IPS-15b (cell line): ENCODE data around the gene PLD4.
"Not testable (repeated sequence)": the region's sequence is repeated elsewhere in the genome, so short reads cannot be mapped to it uniquely, and the experiment has no call there.

Experiments used
- H3K27me3 ChIP-seq: one replicate; pipeline ENCODE4 v1.6.1; 2013; ENCODE audit warnings: low read length; ENCODE audit not compliant: control insufficient read depth, insufficient read depth
- H3K36me3 ChIP-seq: one replicate; pipeline ENCODE4 v1.6.1; 2013; ENCODE audit warnings: low read length; ENCODE audit not compliant: control insufficient read depth, insufficient read depth
- H3K4me1 ChIP-seq: one replicate; pipeline ENCODE4 v1.6.1; 2013; ENCODE audit warnings: mild to moderate bottlenecking, low read length; ENCODE audit not compliant: control insufficient read depth, insufficient read depth
- H3K4me3 ChIP-seq: one replicate; pipeline ENCODE4 v1.5.1; 2013; ENCODE audit warnings: low read depth, low read length
- H3K9ac ChIP-seq: one replicate; pipeline ENCODE4 v1.6.1; 2013; ENCODE audit warnings: low read depth, mild to moderate bottlenecking, low read length
- H3K9me3 ChIP-seq: one replicate; pipeline ENCODE4 v1.6.1; 2013; ENCODE audit warnings: mild to moderate bottlenecking, low read length; ENCODE audit not compliant: control insufficient read depth, insufficient read depth

Gene PLD4

GRCh38 chr14:104912053-104912452 lies 12.6 kb upstream of the PLD4 start:
- no peaks in the 10 kb centered on the region for H3K36me3 ChIP-seq
- no peaks in the 10 kb centered on the region for H3K9me3 ChIP-seq
- no peaks in the 10 kb centered on the region for H3K4me1 ChIP-seq
- no peak overlapping the region for H3K4me3 ChIP-seq
- no peak overlapping the region for H3K9ac ChIP-seq
- H3K27me3 ChIP-seq, result peaks cover 6% of the 10 kb centered on the region

DNA sequence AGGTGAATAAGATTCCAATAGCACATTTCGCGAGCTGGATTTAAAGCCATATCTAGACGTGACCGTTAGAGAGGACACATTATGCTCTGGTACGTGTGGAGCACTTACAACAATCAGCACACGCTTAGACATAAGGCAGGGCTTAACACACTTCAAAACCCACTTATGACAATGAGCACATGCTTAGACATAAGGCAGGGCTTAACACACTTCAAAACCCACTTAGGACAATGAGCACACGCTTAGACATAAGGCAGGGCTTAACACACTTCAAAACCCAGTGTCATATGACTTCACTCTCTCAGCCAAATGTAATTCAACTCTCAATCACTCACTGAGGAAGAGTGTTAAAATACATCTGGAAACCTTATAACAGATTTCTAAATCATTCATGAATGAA lies 11.2 kb upstream of the PLD4 start:
- no peak overlapping the region for H3K9ac ChIP-seq
- no peak overlapping the region for H3K4me3 ChIP-seq
- no peaks in the 10 kb centered on the region for H3K4me1 ChIP-seq
- no peaks in the 10 kb centered on the region for H3K9me3 ChIP-seq
- H3K27me3 ChIP-seq, result no peaks in the 10 kb centered on the region
- no peaks in the 10 kb centered on the region for H3K36me3 ChIP-seq

DNA sequence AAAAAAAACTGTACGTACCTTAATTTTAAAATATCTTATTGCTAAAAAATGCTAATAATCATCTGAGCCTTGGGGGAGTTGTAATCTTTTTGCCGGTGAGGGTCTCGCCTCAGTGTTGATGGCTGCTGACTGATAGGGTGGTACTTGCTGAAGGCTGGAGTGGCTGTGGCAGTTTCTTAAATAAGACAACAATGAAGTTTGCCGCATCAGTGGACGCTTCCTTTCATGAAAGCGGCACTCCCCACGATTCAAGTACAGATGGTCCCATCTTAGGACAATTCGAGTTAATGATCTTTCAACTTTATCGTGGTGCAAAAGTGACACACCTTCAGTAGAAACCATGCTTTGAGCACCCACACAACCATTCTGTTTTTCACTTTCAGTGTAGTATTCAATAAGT lies 7.6 kb upstream of the PLD4 start:
- H3K9ac ChIP-seq, result no peak overlapping the region
- H3K4me1 ChIP-seq, result no peaks in the 10 kb centered on the region
- no peaks in the 10 kb centered on the region for H3K9me3 ChIP-seq
- no peaks in the 10 kb centered on the region for H3K27me3 ChIP-seq
- H3K36me3 ChIP-seq, result no peaks in the 10 kb centered on the region
- no peak overlapping the region for H3K4me3 ChIP-seq

GRCh38 chr14:104917993-104918392 lies 6.7 kb upstream of the PLD4 start:
- Histone ChIP-seq H3K4me1 (no peaks in the 10 kb centered on the region), H3K4me3 (no peak overlapping the region), H3K9me3 (no peaks in the 10 kb centered on the region), H3K36me3 (no peaks in the 10 kb centered on the region), H3K9ac (no peak overlapping the region), H3K27me3 (no peaks in the 10 kb centered on the region)

- not testable (repeated sequence) for H3K4me3 ChIP-seq, H3K4me1 ChIP-seq, H3K9ac ChIP-seq, H3K27me3 ChIP-seq, H3K9me3 ChIP-seq, H3K36me3 ChIP-seq
Measured at GRCh38 chr14:104919152-104919992, 5.3 kb upstream of the PLD4 start.

GRCh38 chr14:104919993-104920315 lies 4.7 kb upstream of the PLD4 start:
- Histone ChIP-seq H3K27me3 (no peaks in the 10 kb centered on the region), H3K9me3 (no peaks in the 10 kb centered on the region), H3K4me3 (no peak overlapping the region), H3K9ac (no peak overlapping the region), H3K36me3 (no peaks in the 10 kb centered on the region), H3K4me1 (no peaks in the 10 kb centered on the region)

DNA sequence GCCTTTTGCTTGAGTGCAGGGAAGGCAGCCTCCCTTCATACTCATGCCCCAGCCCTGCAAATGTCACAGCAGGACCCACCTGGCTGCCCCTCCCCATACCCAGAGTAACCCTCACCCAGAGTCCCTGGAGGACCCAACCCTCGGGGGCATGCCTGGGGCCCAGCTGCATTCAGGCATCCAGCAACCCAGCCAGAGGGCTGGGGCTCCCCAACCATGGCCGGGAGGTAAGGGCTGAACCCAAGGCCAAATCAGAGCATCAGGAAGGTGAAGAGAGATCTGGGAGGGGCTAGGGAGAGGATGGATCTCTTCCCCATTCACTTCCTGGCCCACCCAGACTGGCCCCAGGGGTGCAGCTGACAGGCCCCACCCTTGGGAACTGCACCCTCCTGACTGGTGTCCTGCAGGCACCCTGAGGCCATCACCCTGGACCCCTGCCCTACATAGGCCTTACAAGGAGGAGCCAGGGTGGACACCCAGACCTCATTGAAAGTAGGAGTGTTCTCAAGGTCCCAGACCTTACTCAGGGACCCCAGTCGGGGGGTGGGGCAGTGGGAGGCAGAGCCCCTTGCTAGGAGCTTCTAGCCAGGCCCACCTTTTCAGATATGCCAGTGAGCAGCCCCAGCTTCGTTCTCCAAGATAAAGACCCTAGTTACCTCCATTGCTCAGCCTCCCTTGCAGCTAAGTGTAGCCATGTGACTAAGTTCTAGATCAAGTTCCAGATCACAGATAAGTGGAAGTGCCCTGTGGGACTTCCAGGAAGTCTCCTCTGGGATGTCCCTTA lies 849 bp upstream of the PLD4 start:
- Histone ChIP-seq H3K4me3 (no peak overlapping the region), H3K9me3 (no peaks in the 10 kb centered on the region), H3K9ac (no peak overlapping the region), H3K4me1 (no peaks in the 10 kb centered on the region), H3K36me3 (no peaks in the 10 kb centered on the region), H3K27me3 (no peaks in the 10 kb centered on the region)

DNA sequence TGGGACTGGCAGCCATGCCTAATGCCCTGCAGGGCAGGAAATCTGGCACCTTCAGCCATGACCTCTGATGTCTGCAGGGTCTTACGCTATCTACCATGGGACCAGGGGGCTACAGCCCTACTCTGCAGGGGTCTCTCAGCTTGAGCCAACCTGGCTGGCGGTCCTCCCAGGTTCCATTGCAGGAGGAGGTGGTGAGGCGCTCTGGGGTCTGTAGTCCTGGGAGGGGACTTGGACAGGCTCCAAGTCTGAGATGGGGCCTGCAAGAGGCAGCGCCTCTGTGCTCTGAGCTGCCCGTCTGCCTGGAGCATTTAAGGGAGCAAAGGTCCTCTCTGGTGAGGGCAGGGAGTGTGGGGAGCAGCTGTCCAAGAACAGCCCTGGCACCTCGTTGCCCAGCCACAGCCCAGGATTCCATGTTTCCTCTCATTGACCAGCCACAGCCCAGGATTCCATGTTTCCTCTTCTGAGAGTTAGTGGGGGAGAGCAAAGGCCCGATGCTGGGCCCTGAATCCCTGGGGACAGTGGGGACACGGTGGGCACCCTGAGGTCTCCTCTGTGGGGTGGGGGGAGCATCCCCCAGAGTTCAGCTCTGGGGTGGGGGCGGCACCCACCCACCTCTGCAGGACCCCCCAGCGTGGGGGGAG lies 655 bp downstream of the PLD4 start:
- no peak overlapping the region for H3K9ac ChIP-seq

DNA sequence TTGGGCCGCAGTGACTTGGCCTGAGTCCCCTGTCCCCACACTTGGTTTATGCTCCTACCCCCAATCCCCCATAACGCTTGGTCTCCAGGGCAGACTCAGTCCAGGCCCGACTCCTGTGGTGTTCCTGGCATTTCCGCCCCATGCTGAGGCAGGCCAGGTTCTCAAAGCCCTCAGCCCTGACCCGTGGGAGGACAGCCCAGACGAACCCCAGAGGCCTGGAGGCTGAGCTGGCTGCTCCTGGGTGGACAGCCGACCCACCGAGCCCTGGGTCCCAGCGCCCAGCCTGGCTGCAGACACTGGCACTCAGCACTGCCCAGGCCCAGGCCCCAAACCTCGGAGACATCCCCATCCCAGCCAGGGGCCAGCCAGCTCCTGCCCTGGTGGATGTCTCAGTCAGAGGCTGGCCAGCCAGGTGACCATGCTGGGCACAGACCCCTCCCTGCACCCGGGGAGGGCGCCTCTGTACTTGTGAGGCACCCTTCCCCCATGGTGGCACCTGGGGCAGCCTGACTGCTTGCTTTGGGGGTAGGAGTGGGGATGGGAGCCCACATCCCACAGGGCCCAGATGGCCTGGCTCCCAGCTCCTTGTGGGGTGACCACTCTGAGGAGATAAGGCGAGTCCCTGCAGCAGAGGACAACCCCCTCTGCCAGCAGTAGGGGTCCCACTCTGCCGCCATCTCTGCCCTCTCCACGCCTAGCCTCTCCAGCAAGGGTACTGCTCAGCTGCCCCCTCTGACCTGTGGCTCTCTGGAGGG lies 1.4 kb downstream of the PLD4 start:
- no peak overlapping the region for H3K9ac ChIP-seq
- H3K27me3 ChIP-seq, result peaks cover 8% of the 10 kb centered on the region
- H3K4me3 ChIP-seq, result no peak overlapping the region
- H3K36me3 ChIP-seq, result no peaks in the 10 kb centered on the region
- no peaks in the 10 kb centered on the region for H3K4me1 ChIP-seq
- H3K9me3 ChIP-seq, result no peaks in the 10 kb centered on the region

More for the DNA sequence above, 655 bp downstream of the PLD4 start:
- peaks cover 7% of the 10 kb centered on the region for H3K27me3 ChIP-seq
- H3K36me3 ChIP-seq, result no peaks in the 10 kb centered on the region
- H3K9me3 ChIP-seq, result no peaks in the 10 kb centered on the region
- H3K4me3 ChIP-seq, result no peak overlapping the region
- no peaks in the 10 kb centered on the region for H3K4me1 ChIP-seq

DNA sequence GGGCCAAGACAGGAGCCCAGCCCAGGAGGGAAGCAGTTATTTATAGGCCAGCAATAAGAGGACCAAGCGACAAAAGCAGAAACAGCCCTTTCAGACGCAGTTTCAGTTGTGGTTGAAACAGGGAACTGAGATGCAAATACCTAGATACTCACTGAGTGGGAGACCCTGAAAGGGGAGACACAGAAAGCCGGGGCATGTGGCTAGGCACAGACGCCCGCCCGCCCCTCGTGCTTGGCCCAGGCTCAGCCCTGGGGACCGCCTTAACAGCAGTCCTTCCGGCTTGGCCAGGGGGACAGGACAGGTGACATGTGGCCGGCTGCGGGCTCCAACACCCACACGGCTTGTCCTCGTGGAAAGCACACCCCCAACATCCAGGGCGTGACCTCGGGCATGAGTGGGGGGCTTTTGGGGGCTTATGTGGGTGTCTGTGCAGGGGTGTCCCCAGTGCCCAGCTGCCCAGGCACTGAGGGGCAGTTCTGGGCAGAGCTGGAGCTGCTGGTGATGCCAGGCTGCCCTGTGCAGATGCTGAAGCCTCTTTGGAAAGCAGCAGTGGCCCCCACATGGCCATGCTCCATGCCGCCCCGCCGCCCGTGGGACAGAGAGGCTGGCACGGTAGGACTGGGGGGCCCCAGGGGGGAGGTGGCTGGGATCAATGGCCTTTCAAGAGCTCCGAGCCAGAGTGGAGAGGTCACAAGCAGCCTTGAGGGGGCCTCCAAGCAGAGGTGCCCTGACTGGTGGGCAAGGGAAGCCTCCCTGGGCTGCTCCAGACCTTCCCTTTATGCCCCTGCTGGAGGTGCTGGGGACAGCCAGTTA lies 2.1 kb downstream of the PLD4 start:
- no peaks in the 10 kb centered on the region for H3K4me1 ChIP-seq
- H3K27me3 ChIP-seq, result peaks cover 16% of the 10 kb centered on the region
- H3K4me3 ChIP-seq, result no peak overlapping the region
- H3K36me3 ChIP-seq, result no peaks in the 10 kb centered on the region
- no peak overlapping the region for H3K9ac ChIP-seq
- H3K9me3 ChIP-seq, result no peaks in the 10 kb centered on the region

GRCh38 chr14:104927432-104927816 lies 2.7 kb downstream of the PLD4 start:
- H3K27me3 ChIP-seq, result peaks cover 22% of the 10 kb centered on the region

More at GRCh38 chr14:104927432-104927816, 2.7 kb downstream of the PLD4 start:
- Histone ChIP-seq H3K9ac (no peak overlapping the region), H3K4me1 (no peaks in the 10 kb centered on the region), H3K36me3 (no peaks in the 10 kb centered on the region), H3K4me3 (no peak overlapping the region), H3K9me3 (no peaks in the 10 kb centered on the region)
